GM21381 (cell line): ENCODE measurements around the gene GABRR3.

ENCODE experiments used
- ATAC-seq: cut with Tn5 transposase; IDR thresholded peaks from one replicate; pipeline ENCODE4 v1.9.1; 2021; ENCODE audit warnings: mild to moderate bottlenecking, moderate library complexity; ENCODE audit not compliant: unreplicated experiment

Gene GABRR3

DNA sequence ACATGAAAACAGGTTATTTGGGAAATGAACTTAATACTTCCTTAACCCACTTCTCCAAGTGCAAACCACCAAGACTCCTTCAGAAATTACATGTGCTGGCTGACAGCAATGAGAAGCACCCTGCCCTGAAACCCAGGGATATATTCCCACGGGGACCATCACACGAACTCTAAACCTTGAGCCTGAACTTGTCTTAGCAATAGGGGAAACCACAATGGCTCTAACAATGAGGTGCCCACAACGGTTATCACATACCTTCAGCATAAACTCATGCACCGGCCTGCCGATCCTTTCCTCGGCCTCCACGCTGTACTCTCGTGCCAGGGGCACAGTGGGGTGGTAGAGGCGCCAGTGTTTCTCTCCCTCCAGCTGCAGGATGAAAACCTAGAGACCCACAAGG is 76.3 kb downstream of the GABRR3 start:
- ATAC-seq, result no peak

DNA sequence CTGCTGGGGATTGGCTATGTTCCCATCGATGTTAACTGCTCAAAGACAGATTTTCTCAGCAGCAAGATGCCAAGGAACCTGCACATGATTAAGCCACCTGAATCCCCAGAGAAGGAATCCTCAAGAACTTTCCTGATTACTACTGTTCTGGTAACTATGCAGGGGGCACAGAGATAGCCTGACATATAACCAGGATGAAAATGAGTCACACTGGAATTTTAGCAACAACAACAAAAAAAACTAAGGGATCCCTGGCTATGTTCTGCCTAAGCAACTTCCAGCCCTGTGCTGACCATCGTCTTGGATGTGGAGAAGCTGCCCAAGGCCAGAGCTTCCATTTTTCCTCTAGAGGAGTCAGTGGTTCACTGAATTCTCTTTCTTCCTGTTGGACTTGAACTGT is 76.7 kb downstream of the GABRR3 start:
- no peak for ATAC-seq

GRCh38 chr3:97957617-97958311 is 77.4 kb downstream of the GABRR3 start:
- ATAC-seq, result no peak

- ATAC-seq, result no peak
Observed at GRCh38 chr3:97956051-97956450, 79.1 kb downstream of the GABRR3 start.

DNA sequence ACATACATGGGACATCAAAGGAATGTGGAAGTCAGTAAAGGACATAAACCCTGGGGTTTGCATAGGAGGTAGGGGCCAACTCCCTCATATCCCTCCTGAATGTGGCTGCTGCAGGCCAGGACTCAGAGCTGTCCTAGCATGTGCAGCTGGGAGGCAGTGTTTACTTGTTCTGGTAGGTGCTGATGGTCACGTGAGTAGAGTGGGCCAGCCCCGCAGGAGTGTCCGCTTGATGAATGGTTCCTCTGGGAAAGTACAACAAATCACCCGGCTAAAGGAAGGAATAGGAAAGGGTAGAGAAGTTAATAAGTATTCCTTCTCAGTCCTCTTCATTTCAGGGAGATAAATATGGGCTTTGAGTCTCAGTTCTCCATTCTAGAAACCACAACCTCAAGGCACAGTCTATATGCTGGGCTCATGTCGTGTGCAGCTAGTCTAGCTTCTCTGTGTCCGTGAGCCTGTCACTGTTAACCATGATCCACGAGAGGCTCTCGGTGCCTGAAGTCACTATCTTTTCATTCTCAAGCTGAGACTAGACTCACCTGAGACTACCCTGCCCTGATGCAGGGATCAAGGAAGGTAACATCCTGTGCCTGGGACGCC is 80.8 kb downstream of the GABRR3 start:
- no peak for ATAC-seq

DNA sequence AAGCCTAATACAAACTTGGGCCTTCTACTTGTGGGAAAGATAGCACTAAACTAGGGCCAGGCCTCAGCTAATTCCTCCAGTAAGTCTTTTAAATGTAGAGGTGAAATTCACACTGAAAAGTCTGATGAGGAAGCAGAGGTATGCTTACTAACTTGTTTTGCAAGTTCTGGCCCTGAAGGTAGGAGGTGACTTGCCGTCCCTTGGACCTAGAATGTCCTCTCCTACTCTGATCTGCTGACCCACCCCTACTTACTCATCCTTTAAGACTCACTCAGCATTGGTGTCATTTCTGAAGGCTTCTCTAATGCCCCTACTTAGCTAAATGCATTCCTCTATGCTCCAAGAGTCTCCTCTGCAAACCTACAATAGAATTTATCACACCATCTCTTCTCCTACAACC is 82.2 kb downstream of the GABRR3 start:
- ATAC-seq, result no peak

DNA sequence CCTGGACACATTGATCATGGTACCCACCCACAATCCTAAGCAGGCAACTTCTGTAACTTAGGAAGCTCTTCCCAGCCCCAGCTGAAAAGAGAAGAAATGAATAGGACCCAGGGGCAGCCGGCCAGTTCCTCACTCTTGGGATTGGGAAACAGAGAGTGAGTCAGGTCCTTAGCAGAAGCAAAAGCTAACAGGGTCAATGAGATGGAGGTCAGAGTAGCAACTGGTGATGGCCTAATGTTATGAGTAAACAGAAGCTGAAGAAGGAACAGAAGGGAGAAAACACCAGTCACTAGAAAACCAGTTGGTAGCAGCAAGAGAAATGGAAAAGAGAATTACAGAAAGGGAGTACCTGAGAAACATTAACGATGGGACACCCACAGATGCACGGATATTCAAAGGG is 82.8 kb downstream of the GABRR3 start:
- ATAC-seq, result no peak

DNA sequence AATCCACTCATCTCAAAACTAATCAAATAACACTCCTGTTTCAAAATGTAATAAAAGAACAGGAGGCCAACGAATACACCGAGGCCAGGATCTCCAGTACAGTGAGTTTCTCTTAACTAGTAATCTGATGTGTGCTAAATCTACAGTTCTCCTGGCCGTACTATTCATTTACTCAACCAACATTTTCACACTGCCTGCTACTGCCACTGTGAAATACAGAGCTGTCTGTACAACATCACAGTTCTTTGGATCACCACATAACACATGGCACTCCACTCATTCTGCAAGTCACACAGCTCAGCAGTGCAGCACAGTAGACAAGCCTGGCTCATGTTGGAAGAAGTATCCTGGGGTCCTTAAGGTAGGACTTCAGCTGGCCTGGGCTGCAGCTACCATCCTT is 84.8 kb downstream of the GABRR3 start:
- no peak for ATAC-seq

DNA sequence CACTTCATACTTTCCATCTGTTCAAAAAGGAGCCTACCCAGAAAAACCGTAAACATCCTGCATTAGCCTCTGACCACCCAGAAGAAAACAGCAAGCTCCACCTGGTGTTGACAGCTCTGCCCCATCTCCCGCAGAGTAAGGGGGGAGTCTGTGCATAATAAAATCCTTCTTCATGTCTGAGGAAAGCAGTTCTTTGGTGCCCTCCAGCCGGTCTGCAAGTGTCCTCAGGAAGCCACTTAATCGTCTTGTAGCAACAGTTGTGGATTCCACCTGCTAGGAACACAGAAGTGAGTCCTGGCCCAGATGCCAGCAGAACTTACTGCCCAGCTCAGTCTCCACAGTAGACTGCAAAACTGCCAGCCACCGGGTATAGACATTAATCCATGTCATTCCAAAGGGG is 85.4 kb downstream of the GABRR3 start:
- ATAC-seq, result no peak

GRCh38 chr3:97949110-97949485 is 86.0 kb downstream of the GABRR3 start:
- no peak for ATAC-seq

DNA sequence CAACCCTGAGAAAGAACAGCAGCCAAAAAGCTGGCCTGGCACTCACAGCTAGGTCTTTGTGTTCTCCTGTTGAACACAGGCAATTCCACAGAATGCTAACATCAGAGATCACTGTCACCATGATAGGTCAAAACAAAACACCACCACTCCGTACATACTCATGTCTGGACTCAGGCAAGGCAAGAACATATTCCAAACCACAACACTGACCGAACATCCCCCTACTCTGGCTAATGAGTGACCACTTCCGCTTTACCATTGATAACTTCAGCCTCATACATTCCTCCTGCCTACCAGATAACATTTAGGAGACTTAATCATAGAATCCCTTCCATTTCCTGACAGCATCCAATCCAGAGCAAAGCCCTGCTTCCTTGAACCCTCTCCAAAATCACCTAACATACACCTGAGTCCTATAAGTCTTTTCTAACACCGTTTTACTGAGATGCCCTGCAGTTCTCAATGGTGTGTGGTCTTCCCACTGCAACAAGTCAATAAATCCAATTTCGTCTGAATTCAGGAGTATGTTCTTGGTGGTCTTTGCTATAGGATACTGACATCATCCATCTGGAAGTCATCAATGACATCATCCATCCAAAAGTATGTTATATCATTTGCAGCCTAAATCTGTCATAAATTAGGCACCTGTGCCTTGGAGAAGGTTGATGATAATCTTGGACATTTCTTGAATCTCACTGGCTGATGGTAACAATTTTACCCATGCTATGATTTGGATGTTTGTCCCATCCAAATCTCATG is 86.6 kb downstream of the GABRR3 start:
- no peak for ATAC-seq

- ATAC-seq, result no peak
Observed at GRCh38 chr3:97942801-97943546, 92.1 kb downstream of the GABRR3 start.

DNA sequence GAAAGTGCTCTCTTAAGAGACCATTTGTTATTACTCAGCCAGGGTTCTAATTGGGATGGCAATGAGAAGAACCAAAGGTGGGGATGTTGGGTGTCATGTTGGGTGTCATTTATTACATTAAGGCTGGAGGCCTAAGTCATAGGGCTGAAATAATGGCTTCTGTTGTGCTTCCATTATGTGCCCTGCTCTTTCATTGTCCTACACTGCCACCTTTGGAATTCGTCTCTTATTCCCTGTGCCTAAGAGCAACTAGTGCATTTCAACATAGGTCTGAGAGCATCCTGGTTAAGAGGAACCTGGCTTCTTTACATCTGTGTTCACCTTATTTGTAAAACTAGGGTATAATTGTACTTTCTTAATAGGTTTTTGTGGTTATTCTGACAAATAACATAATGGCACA is 95.1 kb downstream of the GABRR3 start:
- ATAC-seq, result no peak

GRCh38 chr3:97939401-97939800 is 95.7 kb downstream of the GABRR3 start:
- ATAC-seq, result no peak

GRCh38 chr3:97938444-97938843 is 96.7 kb downstream of the GABRR3 start:
- no peak for ATAC-seq

GRCh38 chr3:97937205-97937604 is 97.9 kb downstream of the GABRR3 start:
- no peak for ATAC-seq

- ATAC-seq, result no peak
Observed at GRCh38 chr3:97935842-97936241, 99.3 kb downstream of the GABRR3 start.
